Left lung (tissue), 10 donors: ENCODE measurements around the gene GARNL3. TPM values are rescaled to one million over a fixed set of nuclear protein-coding genes. Genes with fewer than 3 reads are reported as not detected.
A peak's percentile ranks its signal among the peaks of the same experiment; 100 is the strongest.

Experiments
- ATAC-seq: fragments of 200-7000 bp; cut with Tn5 transposase; one replicate; pipeline ENCODE4 v1.9.1; 2020; ENCODE audit warnings: moderate library complexity
- DNase-seq, 4 donors: peaks; one replicate each; pipeline ENCODE4 v3.0.0-alpha.2; 2013 to 2020
- H3K27ac ChIP-seq, 2 donors: fragments of 200-600 bp; sonication (generic) in 1 of 2; one replicate each; pipeline versions ENCODE4 v1.5.0 to v1.8.0; 2020 to 2021
- H3K27me3 ChIP-seq, 2 donors: fragments of 200-600 bp; sonication (generic) in 1 of 2; one replicate each; pipeline versions ENCODE4 v1.5.0 to v1.8.0; 2020 to 2021
- H3K36me3 ChIP-seq, 2 donors: fragments of 200-600 bp; sonication (generic) in 1 of 2; one replicate each; pipeline versions ENCODE4 v1.5.0 to v1.8.0; 2020 to 2021
- H3K4me1 ChIP-seq, 2 donors: fragments of 200-600 bp; one replicate each; pipeline ENCODE4 v1.8.0; 2021
- H3K4me3 ChIP-seq, 2 donors: fragments of 200-600 bp; sonication (generic) in 1 of 2; one replicate each; pipeline versions ENCODE4 v1.5.0 to v1.8.0; 2020 to 2021; ENCODE audit warnings: mild to moderate bottlenecking in 1 of 2
- H3K9me3 ChIP-seq, 2 donors: fragments of 200-600 bp; sonication (generic) in 1 of 2; one replicate each; pipeline versions ENCODE4 v1.5.0 to v1.8.0; 2020 to 2021
- intact Hi-C, 2 donors: fragments of 100-400 bp; cut with DNase I; formaldehyde crosslinking; loops; one replicate each; pipeline versions ENCODE4 v1.11.2 to v1.14.2; 2022
- polyA plus RNA-seq, 6 donors: library from polyadenylated mRNA; unstranded; fragments of 120-200 nt; gene quantifications; one replicate each; pipeline ENCODE4 v1.2.1, GENCODE V29; 2013; ENCODE audit not compliant: insufficient read length in 6 of 6
- total RNA-seq, 2 donors: library from RNA; stranded (reverse); fragmentation: NEBNext Ultra II Directional; extraction: Animal tissue kit (Norgen Biotek cat#: 25700); gene quantifications; one replicate each; pipeline ENCODE4 v1.2.1, GENCODE V29; 2021
- TF ChIP-seq, protein P1 (sequence below), 2 donors: fragments of 200-600 bp; sonication (generic) in 1 of 2; IDR thresholded peaks; one replicate each; pipeline versions ENCODE4 v1.5.0 to v1.8.0; 2021; ENCODE audit warnings: antibody characterized with exemption in 2 of 2
- donor health status: DM: no; HTN: yes; CAD: no.
- donor health status: DM: no; HTN: no; CAD: no.

GARNL3 gene
- total and polyA plus RNA-seq, 8 donors: 7.4 to 40.4 (median 37.7) TPM

DNA sequence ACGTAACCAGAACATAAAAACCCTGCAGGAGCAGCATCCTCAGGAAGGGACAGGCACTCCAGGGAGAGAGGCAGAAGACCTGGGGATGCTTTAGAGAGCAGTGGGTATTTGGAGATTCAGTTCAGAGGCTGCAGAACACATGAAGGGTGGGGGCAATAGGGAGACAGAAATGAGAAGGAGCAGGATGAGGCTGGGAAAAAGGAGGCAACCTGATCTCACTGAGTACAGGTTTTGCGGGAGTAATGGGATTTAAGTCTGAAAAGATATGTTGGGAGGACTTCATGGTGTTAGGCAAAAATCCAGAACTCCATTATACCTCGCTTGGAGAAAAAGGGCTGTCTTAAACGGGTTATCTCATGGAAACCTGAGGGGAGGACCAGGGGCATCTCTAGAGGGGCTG is 41.3 kb upstream of the GARNL3 start:
- peaks cover 0 to 25% of the 10 kb centered on the region in 2 donors for H3K27me3 ChIP-seq
- no peaks in the 10 kb centered on the region for H3K36me3 ChIP-seq
- DNase-seq: no peak
- H3K9me3 ChIP-seq: no peaks in the 10 kb centered on the region
- intact Hi-C loops: no loop called here
- no peak overlapping the region for H3K4me3 ChIP-seq
- no peak overlapping the region for H3K27ac ChIP-seq
- peaks cover 0 to 11% of the 10 kb centered on the region in 2 donors for H3K4me1 ChIP-seq
- TF ChIP-seq, protein P1, sequence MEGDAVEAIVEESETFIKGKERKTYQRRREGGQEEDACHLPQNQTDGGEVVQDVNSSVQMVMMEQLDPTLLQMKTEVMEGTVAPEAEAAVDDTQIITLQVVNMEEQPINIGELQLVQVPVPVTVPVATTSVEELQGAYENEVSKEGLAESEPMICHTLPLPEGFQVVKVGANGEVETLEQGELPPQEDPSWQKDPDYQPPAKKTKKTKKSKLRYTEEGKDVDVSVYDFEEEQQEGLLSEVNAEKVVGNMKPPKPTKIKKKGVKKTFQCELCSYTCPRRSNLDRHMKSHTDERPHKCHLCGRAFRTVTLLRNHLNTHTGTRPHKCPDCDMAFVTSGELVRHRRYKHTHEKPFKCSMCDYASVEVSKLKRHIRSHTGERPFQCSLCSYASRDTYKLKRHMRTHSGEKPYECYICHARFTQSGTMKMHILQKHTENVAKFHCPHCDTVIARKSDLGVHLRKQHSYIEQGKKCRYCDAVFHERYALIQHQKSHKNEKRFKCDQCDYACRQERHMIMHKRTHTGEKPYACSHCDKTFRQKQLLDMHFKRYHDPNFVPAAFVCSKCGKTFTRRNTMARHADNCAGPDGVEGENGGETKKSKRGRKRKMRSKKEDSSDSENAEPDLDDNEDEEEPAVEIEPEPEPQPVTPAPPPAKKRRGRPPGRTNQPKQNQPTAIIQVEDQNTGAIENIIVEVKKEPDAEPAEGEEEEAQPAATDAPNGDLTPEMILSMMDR (IDR thresholded peaks at IDR 0.05): no peak
- no peak for ATAC-seq

DNA sequence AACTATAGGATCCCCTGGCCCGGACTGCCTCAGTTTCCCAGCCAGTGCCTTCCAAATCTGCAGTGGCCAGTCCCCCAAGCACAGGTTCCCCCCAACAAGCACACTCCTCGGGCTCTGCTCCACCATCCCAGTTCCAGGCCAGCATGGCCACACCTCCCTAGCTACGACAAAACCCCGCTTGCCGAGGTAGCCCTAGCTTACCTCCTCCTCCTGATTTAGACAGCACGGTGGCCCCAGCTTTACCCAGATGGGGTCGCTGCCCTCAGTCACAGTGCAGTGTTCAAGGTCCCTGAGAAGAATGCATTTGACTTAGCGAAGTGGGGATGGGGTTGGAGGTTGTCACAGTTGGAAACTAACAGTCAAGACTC is 40.8 kb upstream of the GARNL3 start:
- peak overlapping the region; percentile 41 to 75 for H3K4me3 ChIP-seq
- TF ChIP-seq, protein P1 (IDR thresholded peaks at IDR 0.05): no peak
- H3K27me3 ChIP-seq: peaks cover 0 to 25% of the 10 kb centered on the region in 2 donors
- intact Hi-C loops: no loop called here
- H3K36me3 ChIP-seq: no peaks in the 10 kb centered on the region
- H3K27ac ChIP-seq: peak overlapping the region in 1 of 2 donors; percentile 68
- H3K9me3 ChIP-seq: no peaks in the 10 kb centered on the region
- no peak for ATAC-seq
- DNase-seq: no peak
- H3K4me1 ChIP-seq: peaks cover 0 to 11% of the 10 kb centered on the region in 2 donors

DNA sequence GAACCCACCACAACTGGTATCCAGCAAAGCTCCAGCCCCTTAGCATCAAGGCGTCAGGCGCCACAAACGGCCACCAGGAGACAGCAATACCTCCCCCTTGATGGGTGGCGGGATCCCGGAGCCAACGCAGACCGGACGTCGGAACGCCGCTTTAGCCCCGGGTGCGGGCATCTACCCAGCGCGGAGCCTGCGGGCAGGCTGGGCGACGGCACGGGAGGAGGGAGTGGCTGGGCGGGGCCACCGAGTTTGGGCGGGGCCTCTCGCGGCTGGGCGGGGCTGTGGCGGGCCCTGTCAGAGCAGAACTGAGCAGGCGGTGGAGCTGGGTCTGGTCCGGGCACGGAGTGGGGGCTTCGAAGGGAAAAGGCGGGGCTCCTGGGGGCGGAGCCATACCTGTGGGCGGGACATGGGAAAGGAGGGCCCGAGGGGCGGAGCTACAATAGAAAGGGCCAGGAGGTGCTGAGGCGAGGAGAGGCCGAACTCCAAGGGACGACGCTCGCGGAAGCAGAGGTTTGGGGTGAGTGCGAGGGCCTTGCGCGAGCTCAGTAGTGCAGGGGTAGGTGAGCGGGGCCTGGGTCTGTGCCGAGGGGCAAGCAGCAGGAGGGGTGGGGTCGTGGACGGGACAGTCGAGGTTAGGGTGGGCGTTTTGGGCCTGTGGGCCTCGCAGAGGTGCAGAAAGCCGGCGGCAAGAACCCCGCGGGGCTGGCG is 40.2 kb upstream of the GARNL3 start:
- Histone ChIP-seq H3K27ac (peak overlapping the region; percentile 62 to 68), H3K4me1 (peaks cover 0 to 11% of the 10 kb centered on the region in 2 donors), H3K27me3 (peaks cover 0 to 25% of the 10 kb centered on the region in 2 donors), H3K36me3 (no peaks in the 10 kb centered on the region), H3K4me3 (peak overlapping the region; percentile 41 to 75), H3K9me3 (no peaks in the 10 kb centered on the region)
- intact Hi-C loops: no loop called here
- TF ChIP-seq, protein P1 (IDR thresholded peaks at IDR 0.05): no peak
- ATAC-seq: peak; percentile 79
- peak; percentile 82 to 96 (median 91) for DNase-seq

DNA sequence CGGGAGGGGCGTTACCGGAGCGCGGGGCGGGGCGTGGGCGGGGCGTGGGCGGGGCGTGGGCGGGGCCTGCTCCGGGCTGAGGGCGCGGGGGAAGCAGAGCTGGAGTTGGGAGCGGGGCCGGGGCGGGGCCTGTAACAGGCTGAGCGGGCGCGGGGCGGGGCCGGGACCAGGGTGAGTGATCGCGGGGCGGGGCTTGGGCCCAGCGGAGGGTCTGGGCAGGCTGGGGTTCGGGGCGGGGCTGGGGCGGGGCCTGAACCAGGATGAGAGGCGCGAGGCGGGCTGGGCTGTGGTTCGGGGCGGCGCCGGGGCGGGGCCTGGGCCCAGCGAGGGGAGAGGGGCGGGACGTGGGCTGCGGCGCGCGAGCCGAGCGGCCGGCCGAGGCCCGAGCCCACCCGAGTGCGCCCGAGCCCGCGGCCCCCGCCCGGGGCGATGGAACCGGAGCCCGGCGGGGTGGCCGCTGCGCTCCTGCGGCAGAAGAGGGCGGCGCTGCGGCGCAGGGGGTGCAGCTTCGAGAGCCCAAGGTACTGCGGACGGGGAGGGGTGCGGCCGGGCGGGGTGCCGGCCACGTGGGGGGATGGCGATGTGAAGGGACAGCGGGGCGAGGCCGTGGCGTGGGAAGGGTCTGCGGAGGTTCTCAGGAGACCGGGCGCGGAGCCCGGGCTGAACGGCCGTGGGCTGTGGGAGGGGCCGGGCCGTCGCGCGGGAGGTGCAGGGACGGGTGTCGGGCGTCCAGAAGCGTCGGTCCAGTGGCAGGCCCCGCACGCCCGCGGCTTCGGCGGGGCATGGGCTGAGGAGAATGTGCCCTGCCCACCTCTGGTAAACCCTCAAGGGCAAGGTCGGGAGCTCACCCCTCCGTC is 39.5 kb upstream of the GARNL3 start:
- Histone ChIP-seq H3K4me3 (peak overlapping the region; percentile 64 to 75), H3K4me1 (peaks cover 0 to 11% of the 10 kb centered on the region in 2 donors), H3K9me3 (no peaks in the 10 kb centered on the region), H3K27me3 (peaks cover 0 to 25% of the 10 kb centered on the region in 2 donors), H3K27ac (peak overlapping the region; percentile 62 to 68), H3K36me3 (no peaks in the 10 kb centered on the region)
- DNase-seq (peak; percentile 88 to 98 (median 96)), ATAC-seq (peak; percentile 93)
- intact Hi-C loops: no loop called here
- TF ChIP-seq, protein P1 (IDR thresholded peaks at IDR 0.05): no peak
